HG03521 (cell line): Measurements from ENCODE around the gene ETHE1.

Experiments used
- ATAC-seq: cut with Tn5 transposase; IDR thresholded peaks from one replicate; pipeline ENCODE4 v1.9.1; 2021; ENCODE audit warnings: mild to moderate bottlenecking, moderate library complexity; ENCODE audit not compliant: unreplicated experiment

ETHE1 gene

GRCh38 chr19:43526884-43527859, at the start of gene ETHE1:
TSS of gene ETHE1 (minus strand) at chr19:43527201. CDS start at chr19:43527177, 24 bp downstream.
- ATAC-seq, result peak; percentile 60

- no peak for ATAC-seq
Measured at GRCh38 chr19:43575955-43576878, 49.2 kb upstream of the ETHE1 start.

- ATAC-seq, result peak; percentile 96
Measured at GRCh38 chr19:43575156-43575950, 48.4 kb upstream of the ETHE1 start, which contains the start of the genes PINLYP and XRCC1. TSS of gene PINLYP (plus strand) at chr19:43575801. CDS start at chr19:43577192, 1,391 bp downstream. TSS of gene XRCC1 (minus strand) at chr19:43575527. CDS start at chr19:43575458, 69 bp downstream.

- no peak for ATAC-seq
Measured at GRCh38 chr19:43574424-43575155, 47.6 kb upstream of the ETHE1 start.

GRCh38 chr19:43572171-43572588, 45.2 kb upstream of the ETHE1 start:
- no peak for ATAC-seq

- ATAC-seq, result no peak
Measured at GRCh38 chr19:43570174-43570791, 43.3 kb upstream of the ETHE1 start.

GRCh38 chr19:43569657-43570056, 42.7 kb upstream of the ETHE1 start:
- ATAC-seq, result no peak

GRCh38 chr19:43564800-43565199, 37.8 kb upstream of the ETHE1 start:
- no peak for ATAC-seq

- ATAC-seq, result no peak
Measured at GRCh38 chr19:43563816-43564457, 36.9 kb upstream of the ETHE1 start.

- peak; percentile 55 for ATAC-seq
Measured at GRCh38 chr19:43562698-43563241, 35.8 kb upstream of the ETHE1 start.

- ATAC-seq, result no peak
Measured at GRCh38 chr19:43562226-43562697, 35.3 kb upstream of the ETHE1 start.

- no peak for ATAC-seq
Measured at GRCh38 chr19:43561139-43561970, 34.4 kb upstream of the ETHE1 start.

- no peak for ATAC-seq
Measured at GRCh38 chr19:43560687-43561086, 33.7 kb upstream of the ETHE1 start.

GRCh38 chr19:43555185-43555770, 28.3 kb upstream of the ETHE1 start:
- no peak for ATAC-seq

GRCh38 chr19:43554317-43554895, 27.4 kb upstream of the ETHE1 start:
- ATAC-seq, result no peak

GRCh38 chr19:43553656-43554055, 26.7 kb upstream of the ETHE1 start:
- no peak for ATAC-seq

GRCh38 chr19:43552616-43553015, 25.6 kb upstream of the ETHE1 start:
- no peak for ATAC-seq
